Stimulated activated CD4-positive, alpha-beta T cell treated with anti-CD3 and anti-CD28 coated beads, Interleukin-4, amount 100 ng/mL, for 4 hours (primary cell): ENCODE results near the gene DET1.
"Not testable (repeated sequence)": the region's sequence is repeated elsewhere in the genome, so short reads cannot be mapped to it uniquely, and the experiment has no call there.

Source experiments
- DNase-seq, 2 experiments: peaks; one replicate each; pipeline ENCODE4 v3.0.0-alpha.2; 2020

Gene DET1

DNA sequence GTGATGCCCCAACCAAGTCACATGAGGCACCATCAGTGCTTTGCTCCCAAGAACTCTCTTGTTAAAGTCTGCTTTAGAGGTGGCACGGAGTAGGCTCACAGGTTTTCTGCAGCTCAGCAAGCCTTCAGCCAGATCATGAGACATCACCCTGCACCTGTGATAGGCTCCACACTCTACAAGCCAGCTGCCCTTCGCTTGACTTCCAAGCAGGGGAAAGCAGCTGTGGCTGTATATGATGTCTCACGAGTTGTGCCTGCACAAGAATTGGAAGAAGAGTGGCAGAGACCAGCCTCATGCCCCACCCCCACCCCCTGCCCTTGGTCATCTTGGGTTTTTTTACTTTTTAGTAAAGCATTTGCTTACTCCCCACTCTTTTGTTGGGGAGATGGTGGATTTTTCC lies 56.4 kb downstream of the DET1 start:
- no peak for DNase-seq

DNA sequence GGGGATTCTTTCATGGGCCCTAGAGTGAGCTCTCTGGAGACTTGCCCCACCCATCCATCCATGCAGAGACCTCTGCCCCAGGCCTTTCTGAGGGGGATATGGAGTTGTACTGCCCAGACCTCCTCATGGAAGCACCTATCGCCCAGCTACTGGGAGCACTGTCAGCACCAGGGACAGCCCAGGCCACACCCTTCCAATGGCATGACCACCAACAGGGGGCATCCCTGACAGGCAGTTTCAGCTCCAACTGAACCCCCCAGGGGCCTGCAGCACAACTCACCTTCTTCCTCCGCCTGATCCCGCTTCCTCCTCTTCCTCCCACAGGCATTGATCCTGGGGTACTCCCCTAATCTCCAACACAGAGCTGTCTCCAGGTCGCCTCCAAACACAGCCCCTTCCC lies 57.2 kb downstream of the DET1 start:
- no peak for DNase-seq

DNA sequence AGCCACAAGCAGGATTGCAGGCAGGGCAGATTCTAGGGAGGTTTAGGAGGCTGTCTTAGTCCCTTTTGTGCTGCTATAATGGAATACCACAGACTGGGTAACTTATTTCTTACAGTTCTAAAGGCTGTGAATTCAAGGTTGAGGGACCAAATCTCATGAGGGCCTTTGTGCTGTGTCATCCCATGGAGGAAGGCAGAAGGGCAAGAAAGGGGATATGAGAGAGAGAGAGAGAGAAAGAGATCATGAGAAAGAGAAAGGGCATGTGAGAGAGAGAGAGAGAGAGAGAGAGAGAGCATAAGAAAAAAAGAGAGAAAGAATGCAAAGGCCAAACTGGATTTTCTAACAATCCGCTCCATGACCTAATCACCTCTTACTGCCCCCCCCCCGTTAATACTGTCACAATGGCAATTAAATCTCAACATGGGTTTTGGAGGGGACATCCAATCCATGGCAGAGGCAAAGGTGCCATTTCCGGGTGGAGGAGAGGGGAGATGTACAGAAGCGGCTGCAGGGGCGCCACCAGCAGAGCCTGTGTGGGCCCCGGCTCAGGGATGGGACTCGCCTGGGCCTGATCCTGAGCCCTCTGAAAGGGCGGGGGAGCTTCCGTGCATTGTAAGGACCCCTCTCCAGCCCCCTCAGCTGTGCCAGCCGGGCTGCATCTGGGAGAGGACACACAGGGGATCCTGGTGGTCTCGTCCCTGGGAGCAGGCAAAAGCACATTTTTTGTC lies 58.5 kb downstream of the DET1 start:
- no peak for DNase-seq

DNA sequence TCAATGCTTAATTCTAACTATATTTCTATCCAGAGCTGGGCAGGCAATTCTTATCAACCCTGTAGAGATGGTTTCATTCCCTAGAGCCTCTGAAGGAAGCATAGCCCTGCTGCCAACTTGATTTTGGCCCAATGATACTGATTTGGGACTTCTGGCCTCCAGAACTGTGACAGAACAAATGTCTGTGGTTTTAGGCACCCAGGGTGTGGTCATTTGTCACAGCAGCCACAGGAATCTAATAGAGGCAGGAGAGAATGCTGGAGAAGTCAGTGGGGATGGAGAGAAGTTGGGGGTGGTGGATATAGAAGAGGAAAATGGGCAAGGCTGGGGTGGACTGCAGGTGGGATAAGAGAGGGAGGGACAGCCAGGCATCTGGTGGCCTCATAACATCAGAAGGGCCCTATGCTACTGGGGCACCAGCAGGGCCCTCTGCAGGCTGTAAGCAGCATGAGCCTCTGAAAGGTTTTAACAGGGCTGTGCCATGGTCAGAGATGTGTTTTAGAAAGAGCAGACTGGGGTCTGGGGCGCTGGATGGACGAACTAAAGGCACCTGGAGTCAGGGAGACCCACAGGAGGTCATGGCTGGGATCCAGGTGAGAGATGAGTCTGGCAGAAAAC lies 59.2 kb downstream of the DET1 start:
- no peak for DNase-seq

DNA sequence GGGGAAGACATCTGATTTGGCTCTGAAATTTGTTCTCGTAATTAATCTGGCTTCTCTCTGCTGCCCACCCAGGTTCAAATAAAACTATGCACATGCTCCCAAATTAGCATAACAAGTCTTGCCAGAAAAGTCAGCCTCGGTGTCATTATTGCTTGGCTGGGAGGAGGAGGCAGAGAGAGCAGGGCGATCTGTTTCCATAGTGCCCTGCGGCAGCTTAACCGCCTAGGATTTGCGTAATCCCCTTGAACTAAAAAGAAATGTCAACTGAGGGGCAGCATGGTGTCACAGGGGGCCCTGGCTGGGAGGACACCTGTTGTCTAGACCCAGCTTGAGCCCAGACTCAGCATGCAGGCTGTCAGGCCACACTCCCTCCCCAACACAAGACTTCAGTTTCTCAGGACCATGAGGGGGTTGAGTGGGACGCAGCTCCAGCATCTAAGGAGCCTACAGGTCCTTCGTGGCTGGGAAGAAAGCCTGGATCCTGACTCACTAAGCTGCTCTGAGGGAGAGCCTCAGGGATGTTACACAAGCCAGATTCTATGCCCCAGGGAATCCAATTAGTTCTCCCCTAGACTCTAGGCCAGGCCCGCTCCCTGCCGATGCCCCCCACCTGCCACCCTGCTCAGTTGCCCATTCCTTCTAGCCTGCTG lies 61.7 kb downstream of the DET1 start:
- DNase-seq, result no peak

DNA sequence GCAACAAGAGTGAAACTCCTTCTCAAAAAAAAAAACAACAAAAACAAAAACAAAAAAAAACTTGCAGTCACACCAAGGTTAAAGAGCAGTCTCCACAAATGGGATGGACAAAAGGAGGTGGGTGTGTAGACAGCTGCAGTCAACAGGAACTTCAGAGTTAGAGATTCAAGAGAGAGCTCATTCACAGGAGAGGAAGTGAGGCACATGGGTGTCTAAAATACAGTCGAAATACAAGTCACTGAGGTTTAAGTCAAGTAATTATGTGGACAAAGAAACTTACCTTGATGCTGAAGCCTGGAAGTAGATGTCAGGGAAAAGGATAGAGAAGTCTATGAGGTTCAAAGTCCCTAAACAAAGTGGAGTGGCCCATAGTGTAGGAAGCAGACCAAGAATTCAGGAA lies 64.2 kb downstream of the DET1 start:
- DNase-seq, result no peak

DNA sequence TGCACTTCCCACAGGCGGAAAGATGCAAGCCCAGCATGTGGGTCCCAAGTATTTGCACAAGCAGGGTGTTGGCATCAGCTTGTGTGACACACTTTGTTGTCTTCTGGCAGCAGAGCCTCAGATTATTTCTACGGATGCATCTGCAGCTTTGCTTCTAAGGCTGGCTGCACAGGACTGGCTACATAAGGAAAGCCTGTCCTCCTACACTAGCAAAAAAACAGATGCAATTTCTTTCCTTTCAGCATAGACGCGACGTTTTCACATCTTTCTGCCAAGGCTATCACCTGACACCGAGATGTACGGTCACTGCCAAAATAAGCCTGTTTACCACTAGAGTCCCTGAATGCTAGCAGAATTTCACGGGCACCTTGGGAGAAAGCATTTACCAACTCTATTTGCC lies 65.5 kb downstream of the DET1 start:
- no peak for DNase-seq

DNA sequence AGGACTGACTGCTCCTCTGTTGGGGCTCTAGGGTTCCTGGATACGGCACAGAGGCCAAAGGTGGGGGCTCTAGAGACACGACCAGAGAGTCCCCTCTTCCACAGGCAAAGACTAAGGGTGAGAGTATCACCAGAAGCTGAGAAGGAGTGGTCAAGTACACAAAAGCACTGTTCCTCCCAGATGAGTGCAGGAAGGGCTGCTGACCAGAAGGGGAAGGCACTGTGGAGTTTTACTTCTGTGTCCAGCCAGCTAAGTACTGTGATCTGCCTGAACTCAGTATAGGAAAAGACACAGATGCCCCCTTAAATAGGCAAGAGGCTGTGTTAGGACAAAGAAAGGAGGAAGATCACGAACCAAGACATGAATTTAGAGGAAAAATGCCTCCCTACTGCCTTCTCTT lies 67.3 kb downstream of the DET1 start:
- DNase-seq, result no peak

DNA sequence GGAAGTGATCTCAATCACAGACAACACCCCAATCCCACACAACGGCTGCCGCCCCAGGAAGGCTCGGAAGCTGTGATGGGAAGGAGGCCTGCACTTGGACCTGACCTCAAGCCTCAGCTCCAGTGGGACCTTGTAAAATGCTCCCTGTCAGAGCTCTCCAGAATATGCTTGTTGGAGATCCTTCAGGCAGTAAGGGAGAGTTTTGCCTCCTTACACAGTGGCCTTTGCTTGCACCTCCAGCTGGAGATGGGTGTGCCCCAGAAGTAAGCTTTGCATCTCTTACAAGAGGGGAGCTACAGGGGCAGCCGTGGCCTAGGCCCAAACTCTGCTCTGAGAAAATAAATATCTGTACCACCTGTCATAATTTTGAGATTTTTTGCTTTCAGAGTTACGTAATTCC lies 68.6 kb downstream of the DET1 start:
- no peak for DNase-seq

DNA sequence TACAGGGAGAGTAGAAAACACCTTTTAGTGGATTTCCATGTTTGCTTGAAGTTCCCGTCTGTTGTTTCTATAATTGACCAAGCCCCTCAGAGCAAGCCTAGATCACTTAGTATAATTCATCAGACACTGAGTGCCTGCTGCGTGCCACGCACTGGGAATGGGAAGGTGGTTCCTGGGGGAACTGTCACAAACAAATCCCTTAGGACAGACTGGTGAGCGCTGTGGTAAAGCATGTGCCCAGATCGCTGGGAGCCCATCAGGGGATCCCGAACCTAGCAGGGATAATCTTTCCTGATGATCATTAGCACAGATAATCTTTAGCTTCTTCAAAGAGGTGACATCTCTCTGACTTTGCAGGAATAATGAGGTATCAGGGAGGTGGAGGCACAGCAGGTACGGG lies 69.4 kb downstream of the DET1 start:
- DNase-seq, result no peak

DNA sequence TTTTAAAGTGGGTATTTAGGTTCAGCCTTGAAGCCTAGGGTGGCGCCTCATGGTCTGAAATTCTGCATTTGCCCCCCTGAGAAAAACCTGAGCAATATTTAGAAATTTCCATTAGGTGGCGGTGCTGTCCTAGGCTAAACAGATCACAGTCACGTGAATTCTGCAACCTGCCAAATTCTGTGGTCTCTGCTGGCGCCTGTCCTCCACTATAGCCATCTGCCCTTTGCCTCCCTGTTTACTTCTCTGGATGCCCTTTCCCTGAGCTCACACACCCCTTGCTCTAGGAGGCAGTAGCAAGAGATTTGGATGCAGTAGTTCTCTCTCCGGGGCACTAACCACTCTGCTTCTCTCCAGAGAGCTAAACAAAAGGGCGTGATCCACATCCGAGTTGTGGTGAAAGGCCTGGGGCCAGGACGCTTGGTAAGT lies 69.8 kb downstream of the DET1 start:
- no peak for DNase-seq

DNA sequence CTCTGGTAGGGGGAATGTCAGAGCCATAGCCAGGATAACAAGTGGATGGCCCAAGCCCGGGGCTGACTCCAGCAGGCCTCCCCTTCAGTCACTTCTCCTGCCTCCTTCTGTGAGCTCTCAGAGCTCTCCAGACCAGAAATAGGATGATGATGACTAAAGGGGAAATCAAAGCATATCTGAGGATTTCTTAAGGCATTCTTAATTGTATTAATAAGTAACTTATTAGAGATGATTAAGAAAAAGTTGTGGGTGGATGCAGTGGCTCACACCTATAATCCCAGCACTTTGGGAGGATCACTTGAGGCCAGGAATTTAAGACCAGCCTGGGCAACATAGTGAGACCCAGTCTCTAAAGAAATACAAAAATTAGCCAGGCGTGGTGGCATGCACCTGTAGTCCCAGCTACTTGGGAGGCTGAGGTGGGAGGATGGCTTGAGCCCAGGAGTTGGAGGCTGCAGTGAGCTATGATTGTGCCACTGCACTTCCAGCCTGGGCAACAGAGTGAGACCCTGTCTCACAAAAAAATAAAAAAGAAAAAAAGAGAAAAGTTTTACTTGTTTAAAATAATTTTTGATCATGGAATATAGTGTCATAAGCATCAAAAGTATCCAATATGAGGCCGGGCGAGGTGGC lies 72.7 kb downstream of the DET1 start:
- DNase-seq, result not testable (repeated sequence)

DNA sequence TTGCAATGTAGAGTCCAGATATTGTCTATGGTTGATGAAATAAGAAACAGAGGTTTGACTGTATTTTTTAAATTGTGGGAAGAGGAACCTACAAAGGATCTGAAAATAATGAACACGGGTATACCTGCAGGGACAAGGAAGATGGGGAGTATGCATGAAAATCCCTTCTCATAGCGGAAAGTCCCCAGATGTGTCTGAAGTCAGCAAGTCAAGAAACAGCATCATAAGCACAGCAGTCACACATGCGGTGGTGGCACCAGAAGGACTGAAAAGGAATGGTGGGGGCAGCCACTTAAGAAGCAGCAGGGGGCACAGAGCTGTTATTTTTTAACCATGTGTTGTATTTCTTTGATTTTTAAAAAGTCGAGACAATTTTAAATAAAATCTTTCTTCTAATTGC lies 74.3 kb downstream of the DET1 start:
- no peak for DNase-seq

DNA sequence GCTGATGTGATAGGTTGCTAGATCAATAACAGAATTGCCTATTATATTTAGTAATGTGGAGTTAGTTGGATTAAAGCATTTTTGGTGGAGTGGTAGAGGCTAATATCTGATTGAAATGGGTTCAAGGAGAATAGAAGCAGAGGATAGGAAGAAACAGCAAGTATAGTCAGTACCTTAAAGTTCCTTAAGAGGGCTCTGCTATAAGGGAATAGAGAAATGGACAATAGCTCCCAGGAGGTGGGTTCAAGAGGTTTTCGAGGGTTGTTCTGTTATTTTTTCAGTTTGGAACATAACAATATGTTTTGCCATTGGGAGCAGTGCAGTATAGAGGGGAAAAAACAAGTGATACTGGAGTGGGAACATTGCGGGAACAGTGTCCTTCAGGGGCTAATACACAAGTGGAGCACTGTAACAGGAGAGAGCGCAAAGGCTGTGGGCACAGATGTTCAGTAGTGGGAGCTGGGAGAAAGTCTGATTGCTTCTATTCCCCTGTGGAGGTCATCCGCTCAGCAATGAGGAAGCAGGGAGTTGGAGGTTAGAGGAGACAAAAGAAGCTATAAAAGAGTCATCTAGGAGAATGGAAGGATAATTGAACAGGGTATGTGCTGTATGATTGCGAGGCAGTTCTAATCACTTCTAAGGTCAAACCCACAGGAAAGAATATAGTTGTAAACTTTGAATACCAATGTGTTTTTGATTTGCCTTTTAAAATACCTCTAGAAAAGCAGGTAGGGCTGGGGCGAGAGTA lies 75.7 kb downstream of the DET1 start:
- no peak for DNase-seq

DNA sequence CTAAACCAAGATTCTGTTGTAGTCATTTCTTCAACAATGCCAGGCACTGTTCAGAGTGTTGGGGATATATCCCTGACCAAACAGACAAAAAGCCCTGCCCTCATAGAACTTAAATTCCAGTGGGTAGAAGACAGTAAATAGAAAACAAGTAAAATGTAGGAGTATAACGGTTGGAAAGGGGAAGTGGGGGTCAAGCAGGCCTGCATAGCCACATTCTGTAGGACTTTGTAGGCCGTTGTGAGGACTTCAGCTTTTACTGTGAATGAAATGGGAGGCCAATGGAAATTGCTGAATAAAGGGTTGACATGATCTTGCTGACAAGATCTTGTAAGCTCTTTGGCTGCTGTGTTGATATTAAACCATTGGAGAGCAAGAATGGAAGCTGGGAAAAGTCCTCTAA lies 77.2 kb downstream of the DET1 start:
- DNase-seq, result no peak

DNA sequence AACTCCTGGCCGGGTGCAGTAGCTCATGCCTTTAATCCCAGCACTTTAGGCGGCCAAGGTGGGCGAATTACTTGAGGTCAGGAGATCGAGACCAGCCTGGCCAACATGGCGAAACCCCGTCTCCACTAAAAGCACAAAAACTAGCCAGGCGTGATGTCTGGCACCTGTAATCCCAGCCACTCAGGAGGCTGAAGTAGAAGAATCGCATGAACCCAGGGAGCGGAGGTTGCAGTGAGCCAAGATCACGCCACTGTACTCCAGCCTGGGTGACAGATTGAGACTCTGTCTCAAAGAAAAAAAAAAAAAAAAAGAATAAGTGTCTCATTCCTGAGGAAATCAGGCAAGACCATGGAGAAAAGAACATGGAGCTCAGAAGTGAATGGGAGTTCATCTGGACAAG lies 77.8 kb downstream of the DET1 start:
- DNase-seq, result not testable (repeated sequence)

DNA sequence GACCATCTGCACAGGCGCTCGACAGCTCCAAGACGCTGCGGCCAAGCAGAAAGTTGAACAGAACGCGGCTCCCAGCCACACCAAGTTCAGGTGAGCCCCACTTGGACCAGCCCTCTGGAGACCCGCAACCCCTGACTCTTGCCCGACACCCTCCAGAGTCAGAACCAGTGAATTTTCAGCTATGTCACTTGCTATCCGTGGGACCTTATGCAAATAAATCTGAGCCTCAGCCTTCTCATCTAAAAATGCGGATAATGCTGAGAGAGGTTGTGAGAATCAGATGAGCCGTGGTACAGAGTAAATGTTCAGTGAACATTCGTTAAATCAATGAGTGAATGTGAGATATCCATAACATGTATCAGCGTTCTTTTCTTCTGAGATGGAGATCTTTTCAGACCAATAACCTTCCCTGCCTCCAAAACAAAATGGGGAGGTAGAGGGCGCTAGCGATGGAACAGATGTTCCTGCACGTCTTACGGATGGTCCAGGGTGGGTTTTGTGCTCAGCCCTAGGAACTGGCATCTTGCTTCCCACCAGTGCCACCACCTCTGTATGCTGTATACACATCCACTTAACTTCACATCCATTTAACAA lies 78.4 kb downstream of the DET1 start:
- DNase-seq, result no peak

DNA sequence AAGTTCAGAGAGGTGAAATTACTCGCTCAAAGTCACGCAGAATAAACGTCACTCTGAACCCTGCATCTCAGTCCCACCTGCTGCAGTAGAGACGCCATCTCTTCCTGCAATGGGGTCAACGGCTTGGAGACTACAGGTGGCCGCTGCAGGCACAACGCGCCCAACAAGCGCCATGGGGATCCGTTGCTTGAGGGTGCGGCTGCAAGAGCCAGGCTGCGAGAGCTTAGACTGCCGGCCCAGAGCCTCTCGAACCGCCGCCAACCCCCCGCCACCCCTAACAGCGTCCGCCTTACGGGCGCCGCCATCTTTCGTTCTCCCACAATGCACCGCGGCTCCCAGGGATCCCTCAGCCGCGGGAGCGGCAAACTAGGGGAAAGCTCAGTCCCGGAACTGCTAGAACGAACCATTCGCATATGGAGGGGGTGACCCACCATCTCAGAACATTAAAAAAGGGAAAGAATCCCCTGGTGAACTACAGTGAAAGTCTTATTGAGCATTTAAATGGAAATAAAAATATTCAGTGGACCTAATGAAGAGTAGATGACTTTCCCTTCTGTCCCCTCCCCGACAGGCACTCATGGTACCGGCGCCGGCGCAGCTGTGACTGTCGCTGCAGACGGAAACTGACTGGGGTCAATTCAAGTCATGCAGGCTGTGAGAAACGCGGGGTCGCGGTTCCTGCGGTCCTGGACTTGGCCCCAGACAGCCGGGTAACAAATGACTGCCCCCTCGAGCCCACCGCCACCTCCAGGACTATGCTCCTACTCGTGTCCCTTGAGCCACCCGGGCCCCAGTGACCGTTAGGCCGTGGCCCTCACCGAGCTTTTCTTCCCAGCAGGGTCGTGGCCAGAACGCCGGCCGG lies 79.2 kb downstream of the DET1 start, which contains the start of the genes MRPL46 and MRPS11:
MRPL46 (minus strand) TSS at position 316 of the 862 bp plus-strand sequence; CDS start at position 305, 11 bp downstream.
MRPS11 (plus strand) TSS at position 636 of the 862 bp plus-strand sequence; CDS start at position 646, 10 bp downstream.
- peak; percentile 87 to 90 for DNase-seq

DNA sequence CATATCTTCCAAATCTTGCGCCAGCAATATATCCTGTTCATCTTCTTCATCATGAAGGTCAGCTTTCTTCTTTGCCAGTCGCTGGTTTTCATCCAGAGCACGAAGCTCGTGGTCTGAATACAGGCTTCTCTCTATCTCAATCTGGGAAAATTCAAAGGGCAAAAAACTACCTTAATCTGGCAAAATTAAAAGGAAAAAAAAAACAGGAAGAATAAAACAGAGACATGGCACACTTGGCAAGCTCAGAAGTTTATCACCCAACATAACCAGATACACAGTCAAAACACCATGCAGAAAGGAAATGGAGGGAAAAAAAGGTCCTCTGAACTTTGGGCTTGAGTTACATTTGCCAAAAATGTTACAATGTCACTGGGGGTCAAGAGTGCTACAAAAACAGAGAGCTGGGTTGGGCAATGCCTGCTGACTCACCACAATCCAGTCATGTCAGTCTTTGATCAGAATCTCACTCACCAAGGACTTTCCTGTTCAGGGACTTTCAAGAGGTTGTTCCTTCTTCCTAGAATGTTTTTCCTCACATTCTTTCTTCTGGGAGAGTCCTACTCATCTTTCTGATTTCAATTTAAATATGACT lies 80.8 kb downstream of the DET1 start:
- no peak for DNase-seq

DNA sequence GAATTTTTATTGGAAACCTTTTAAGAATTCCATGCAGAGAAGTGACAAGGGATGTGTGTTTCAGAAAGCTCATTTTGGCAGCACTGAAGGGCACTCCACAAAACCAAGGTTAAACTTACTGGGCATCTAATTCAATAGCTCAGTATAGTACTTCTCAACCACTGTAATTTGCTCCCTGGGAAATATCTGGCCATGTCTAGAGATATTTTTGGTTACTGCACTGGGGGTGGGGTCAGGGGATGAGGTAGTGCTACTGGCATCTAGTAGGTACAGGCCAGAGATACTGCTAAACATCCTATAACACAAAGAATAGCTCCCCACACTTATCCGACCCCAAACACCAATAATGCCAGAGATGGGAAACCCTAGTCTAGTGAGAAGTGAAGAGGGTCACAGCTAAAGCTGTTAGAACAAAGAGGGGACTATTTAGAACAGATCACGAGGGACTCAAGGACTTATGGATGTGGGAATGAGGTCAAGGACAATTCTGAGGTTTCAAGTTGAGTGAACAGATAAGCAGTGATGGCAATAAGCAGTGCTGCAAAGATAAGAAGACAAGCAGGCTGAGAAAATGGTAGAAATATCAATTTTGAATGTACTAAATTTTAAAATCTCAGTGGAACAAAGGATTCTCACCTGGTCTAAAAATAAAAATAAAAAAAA lies 82.5 kb downstream of the DET1 start:
- no peak for DNase-seq
